ENCODE data around the gene NCCRP1.

The NCCRP1 gene

DNA sequence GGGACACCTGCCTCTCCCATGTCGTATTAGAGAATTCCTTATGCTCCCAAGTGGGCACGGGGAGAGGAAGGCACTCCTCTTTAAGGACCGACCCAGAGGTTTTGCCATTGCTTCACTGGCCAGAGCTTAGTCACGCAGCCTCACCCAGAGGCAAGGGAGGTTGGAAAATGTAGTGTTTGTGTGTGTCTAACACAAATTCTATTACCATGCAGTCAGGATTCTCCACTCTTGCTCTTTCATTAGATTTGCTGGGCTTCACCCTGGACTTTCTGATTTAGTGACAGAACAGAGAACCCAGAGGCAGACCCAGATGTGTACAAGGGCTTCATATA, 14.6 kb upstream of the NCCRP1 start:
- no CpG with 5 or more reads among the region's 4 CpGs for WGBS (ENCODE audit: insufficient coverage, insufficient read length)
- Histone ChIP-seq H3K4me3 (ENCODE audit: low read length) (no peak overlapping the region), H3K36me3 (ENCODE audit: control insufficient read depth, insufficient read depth, low read length) (peaks cover 14% of the 10 kb centered on the region), H3K27ac (ENCODE audit: low read length) (no peak overlapping the region), H3K27me3 (ENCODE audit: control insufficient read depth, insufficient read depth, low read length) (no peaks in the 10 kb centered on the region), H3K4me1 (ENCODE audit: control insufficient read depth, insufficient read depth, low read length) (no peaks in the 10 kb centered on the region), H3K9me3 (ENCODE audit: control insufficient read depth, insufficient read depth, low read length) (no peaks in the 10 kb centered on the region)
- no peak for DNase-seq (ENCODE audit: low read depth, low spot score)

DNA sequence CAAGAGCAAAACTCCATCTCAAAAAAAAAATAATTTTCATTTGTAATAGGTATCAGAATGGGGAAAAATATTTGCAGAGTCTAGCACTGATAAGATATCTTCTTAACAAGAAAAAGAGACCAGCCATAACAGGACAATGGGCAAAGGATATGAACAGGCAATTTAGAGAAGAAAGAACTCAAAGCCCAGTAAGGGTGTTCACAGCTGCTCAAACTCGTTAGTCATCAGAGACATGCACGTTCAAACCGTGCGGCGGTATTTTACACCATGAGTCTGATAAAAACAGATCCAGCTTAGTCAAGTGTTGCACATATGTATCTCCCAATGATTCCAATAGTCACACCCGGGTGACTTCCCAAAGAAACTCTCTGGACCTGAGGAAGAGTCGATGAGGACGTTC, 13.7 kb upstream of the NCCRP1 start:
- no peak overlapping the region for H3K4me3 ChIP-seq (ENCODE audit: low read length)
- no peaks in the 10 kb centered on the region for H3K4me1 ChIP-seq (ENCODE audit: control insufficient read depth, insufficient read depth, low read length)
- H3K27me3 ChIP-seq (ENCODE audit: control insufficient read depth, insufficient read depth, low read length), result no peaks in the 10 kb centered on the region
- no CpG with 5 or more reads among the region's 8 CpGs for WGBS (ENCODE audit: insufficient coverage, insufficient read length)
- H3K27ac ChIP-seq (ENCODE audit: low read length), result no peak overlapping the region
- peaks cover 9% of the 10 kb centered on the region for H3K36me3 ChIP-seq (ENCODE audit: control insufficient read depth, insufficient read depth, low read length)
- no peaks in the 10 kb centered on the region for H3K9me3 ChIP-seq (ENCODE audit: control insufficient read depth, insufficient read depth, low read length)
- no peak for DNase-seq (ENCODE audit: low read depth, low spot score)

DNA sequence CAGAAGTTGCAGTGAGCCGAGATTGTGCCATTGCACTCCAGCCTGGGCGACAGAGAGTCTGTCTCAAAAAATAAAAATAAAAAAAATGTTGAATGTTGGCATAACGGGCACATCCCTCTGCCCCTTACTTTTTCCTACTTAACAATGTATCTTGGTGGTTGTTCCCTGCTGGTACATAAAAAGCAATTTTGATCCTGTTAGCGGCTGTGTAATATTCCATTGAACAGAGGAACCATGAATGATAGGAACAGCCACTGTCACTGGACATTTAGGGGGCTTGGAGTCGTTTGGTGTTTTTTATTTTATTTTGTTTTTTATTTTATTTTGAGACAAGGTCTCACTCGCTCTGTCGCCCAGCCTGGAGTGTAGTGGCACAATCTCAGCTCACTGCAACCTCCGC, 10.4 kb upstream of the NCCRP1 start:
- no peaks in the 10 kb centered on the region for H3K9me3 ChIP-seq (ENCODE audit: control insufficient read depth, insufficient read depth, low read length)
- no peaks in the 10 kb centered on the region for H3K4me1 ChIP-seq (ENCODE audit: control insufficient read depth, insufficient read depth, low read length)
- H3K27me3 ChIP-seq (ENCODE audit: control insufficient read depth, insufficient read depth, low read length), result no peaks in the 10 kb centered on the region
- H3K4me3 ChIP-seq (ENCODE audit: low read length), result no peak overlapping the region
- H3K27ac ChIP-seq (ENCODE audit: low read length), result no peak overlapping the region
- no CpG with 5 or more reads among the region's 8 CpGs for WGBS (ENCODE audit: insufficient coverage, insufficient read length)
- no peak for DNase-seq (ENCODE audit: low read depth, low spot score)
- H3K36me3 ChIP-seq (ENCODE audit: control insufficient read depth, insufficient read depth, low read length), result no peaks in the 10 kb centered on the region

DNA sequence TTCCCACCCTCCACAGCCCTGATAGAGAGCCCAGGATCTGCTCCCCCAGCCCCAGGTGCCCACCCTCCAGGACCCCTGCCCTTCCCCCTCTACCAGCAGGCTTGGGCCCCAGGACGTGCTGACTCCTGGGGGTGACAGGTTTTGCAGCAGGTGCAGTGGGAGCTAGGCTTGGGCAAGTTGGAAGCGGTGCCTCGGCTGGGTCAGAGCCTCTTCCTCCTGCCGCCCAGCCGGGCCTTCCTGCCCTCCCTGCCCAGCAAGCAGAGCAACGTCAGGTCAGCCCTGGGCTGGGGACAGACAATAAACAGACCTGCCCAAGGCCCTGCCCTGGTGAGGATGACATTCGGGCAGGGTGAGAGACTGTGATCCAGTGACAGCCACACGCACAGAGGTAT, 9.2 kb upstream of the NCCRP1 start:
- WGBS (ENCODE audit: insufficient coverage, insufficient read length), result no CpG with 5 or more reads among the region's 8 CpGs
- DNase-seq (ENCODE audit: low read depth, low spot score), result no peak
- H3K27ac ChIP-seq (ENCODE audit: low read length), result no peak overlapping the region

DNA sequence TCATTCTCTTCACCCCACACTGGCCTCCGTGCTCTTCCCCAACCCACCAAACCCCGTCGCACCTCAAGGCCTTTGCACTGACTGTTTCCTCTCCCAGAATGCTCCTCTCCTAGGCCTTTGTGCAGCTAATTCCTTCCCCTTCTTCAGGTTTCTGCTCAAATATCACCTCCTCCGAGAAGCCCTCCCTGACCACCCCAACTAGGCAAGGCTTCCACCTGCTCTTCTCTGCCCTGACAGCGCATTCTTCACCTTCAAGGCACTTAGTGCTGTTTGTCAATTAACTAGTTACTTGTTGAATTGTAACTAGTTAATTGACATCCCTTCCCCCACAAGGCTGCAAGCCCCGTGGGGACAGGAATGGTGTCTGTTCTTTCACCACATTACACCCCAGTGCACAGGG, 7.8 kb upstream of the NCCRP1 start:
- no peak for DNase-seq (ENCODE audit: low read depth, low spot score)
- H3K27me3 ChIP-seq (ENCODE audit: control insufficient read depth, insufficient read depth, low read length), result no peaks in the 10 kb centered on the region
- WGBS (ENCODE audit: insufficient coverage, insufficient read length), result no CpG with 5 or more reads among the region's 6 CpGs

More for the DNA sequence above, 9.2 kb upstream of the NCCRP1 start:
- Histone ChIP-seq H3K27me3 (ENCODE audit: control insufficient read depth, insufficient read depth, low read length) (no peaks in the 10 kb centered on the region), H3K4me1 (ENCODE audit: control insufficient read depth, insufficient read depth, low read length) (no peaks in the 10 kb centered on the region), H3K4me3 (ENCODE audit: low read length) (no peak overlapping the region), H3K36me3 (ENCODE audit: control insufficient read depth, insufficient read depth, low read length) (no peaks in the 10 kb centered on the region), H3K9me3 (ENCODE audit: control insufficient read depth, insufficient read depth, low read length) (no peaks in the 10 kb centered on the region)

DNA sequence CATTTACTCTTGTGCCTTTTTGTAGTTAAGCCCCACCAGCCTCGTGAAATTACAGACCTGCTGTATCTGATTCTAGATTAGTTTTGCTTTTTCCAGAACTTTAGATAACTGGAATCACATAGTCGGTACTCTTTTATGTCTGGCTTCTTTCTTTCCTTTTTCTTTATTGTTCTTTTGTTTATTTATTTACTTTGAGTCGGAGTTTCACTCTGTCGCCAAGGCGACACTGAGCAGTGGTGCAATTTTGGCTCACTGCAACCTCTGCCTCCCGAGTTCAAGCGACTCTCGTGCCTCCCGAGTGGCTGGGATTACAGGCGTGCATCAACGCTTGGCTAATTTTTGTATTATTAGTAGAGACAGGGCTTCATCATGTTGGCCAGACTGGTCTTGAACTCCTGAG, 6.0 kb upstream of the NCCRP1 start:
- no peak for DNase-seq (ENCODE audit: low read depth, low spot score)
- Histone ChIP-seq H3K27me3 (ENCODE audit: control insufficient read depth, insufficient read depth, low read length) (no peaks in the 10 kb centered on the region), H3K27ac (ENCODE audit: low read length) (no peak overlapping the region), H3K4me1 (ENCODE audit: control insufficient read depth, insufficient read depth, low read length) (peaks cover 2% of the 10 kb centered on the region; the same call in 1 of the 2 replicates), H3K9me3 (ENCODE audit: control insufficient read depth, insufficient read depth, low read length) (no peaks in the 10 kb centered on the region), H3K36me3 (ENCODE audit: control insufficient read depth, insufficient read depth, low read length) (no peaks in the 10 kb centered on the region), H3K4me3 (ENCODE audit: low read length) (no peak overlapping the region)
- WGBS (ENCODE audit: insufficient coverage, insufficient read length), result no CpG with 5 or more reads among the region's 11 CpGs

More for the DNA sequence above, 7.8 kb upstream of the NCCRP1 start:
- Histone ChIP-seq H3K9me3 (ENCODE audit: control insufficient read depth, insufficient read depth, low read length) (no peaks in the 10 kb centered on the region), H3K27ac (ENCODE audit: low read length) (no peak overlapping the region), H3K4me3 (ENCODE audit: low read length) (no peak overlapping the region), H3K36me3 (ENCODE audit: control insufficient read depth, insufficient read depth, low read length) (no peaks in the 10 kb centered on the region), H3K4me1 (ENCODE audit: control insufficient read depth, insufficient read depth, low read length) (peaks cover 2% of the 10 kb centered on the region; the same call in 1 of the 2 replicates)

DNA sequence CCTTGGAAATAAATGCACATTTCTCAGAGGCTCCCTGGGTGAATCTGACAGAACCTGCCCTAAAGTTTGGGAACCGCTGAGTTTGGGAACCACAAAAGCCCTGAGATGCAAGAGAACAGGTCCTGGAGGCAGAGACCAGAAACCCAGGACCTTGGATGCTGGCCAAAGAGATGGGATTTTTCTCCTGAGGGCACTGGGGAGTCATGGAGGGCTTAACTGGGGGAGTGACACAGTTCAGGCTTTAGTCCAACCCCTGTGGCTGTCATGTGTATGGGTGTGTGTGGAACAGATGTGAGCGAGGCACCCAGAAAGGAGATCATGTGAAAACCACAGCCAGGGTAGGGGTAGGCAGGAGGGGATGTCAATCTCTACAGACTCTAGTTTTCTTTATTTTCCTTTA, 3.9 kb upstream of the NCCRP1 start:
- Histone ChIP-seq H3K4me1 (ENCODE audit: control insufficient read depth, insufficient read depth, low read length) (peaks cover 4% of the 10 kb centered on the region; the same call in 1 of the 2 replicates), H3K4me3 (ENCODE audit: low read length) (no peak overlapping the region)
- WGBS (ENCODE audit: insufficient coverage, insufficient read length), result no CpG with 5 or more reads among the region's 2 CpGs

DNA sequence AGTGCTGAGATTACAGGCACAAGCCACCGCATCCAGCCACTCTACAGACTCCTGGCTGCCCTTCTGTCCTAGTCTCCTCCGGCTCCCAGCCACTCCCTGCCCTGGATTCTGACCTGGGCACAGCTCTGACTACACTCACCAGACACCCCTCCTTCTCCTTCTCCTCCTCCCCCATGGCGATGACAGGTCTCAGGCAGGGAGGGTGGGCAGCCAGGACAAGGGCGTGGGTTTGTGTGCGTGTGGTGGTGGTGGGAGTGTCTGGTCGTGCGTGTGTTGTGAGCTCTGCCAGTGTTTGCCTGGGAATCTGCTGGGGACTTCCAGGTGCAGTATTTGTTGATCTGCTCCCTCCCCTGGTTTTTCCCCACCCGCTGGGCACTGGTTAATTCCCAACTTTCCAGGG, 3.0 kb upstream of the NCCRP1 start:
- no CpG with 5 or more reads among the region's 8 CpGs for WGBS (ENCODE audit: insufficient coverage, insufficient read length)

More for the DNA sequence above, 3.9 kb upstream of the NCCRP1 start:
- Histone ChIP-seq H3K27me3 (ENCODE audit: control insufficient read depth, insufficient read depth, low read length) (peaks cover 8% of the 10 kb centered on the region), H3K9me3 (ENCODE audit: control insufficient read depth, insufficient read depth, low read length) (no peaks in the 10 kb centered on the region), H3K36me3 (ENCODE audit: control insufficient read depth, insufficient read depth, low read length) (no peaks in the 10 kb centered on the region), H3K27ac (ENCODE audit: low read length) (no peak overlapping the region)
- DNase-seq (ENCODE audit: low read depth, low spot score), result no peak

DNA sequence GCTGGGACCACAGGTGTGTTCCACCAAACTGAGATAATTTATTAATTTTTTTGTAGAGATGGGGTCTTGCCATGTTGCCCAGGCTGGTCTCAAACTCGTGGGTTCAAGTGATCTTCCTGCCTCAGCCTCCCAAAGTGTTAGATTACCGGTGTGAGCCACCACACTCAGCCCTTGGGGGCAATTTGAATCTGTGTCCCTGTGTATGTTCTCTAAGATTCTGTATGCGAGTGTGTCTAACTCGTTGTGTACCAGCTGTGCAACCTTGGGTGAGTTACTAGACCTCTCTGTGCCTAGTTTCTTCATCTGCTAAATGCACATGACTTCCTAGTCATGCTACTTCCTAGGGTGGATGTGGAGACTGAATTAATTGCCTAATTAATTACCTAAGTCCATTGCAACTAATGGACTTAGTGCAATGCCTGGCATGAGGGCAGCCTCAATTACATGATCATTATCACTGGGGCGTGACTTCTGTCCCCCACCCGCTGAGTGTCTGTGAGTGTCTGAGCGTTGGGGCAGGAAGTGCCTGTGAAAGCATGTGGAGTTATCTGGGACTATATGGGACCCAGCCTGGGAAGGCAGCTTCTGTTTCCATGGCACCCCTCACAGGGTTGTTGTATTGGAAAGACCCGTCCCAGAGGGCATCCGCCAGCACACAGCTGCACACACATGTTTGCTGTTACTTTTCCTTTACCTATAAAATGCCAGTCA, 1.8 kb upstream of the NCCRP1 start:
- no peak for DNase-seq (ENCODE audit: low read depth, low spot score)

More for the DNA sequence above, 3.0 kb upstream of the NCCRP1 start:
- no peaks in the 10 kb centered on the region for H3K36me3 ChIP-seq (ENCODE audit: control insufficient read depth, insufficient read depth, low read length)
- H3K27ac ChIP-seq (ENCODE audit: low read length), result no peak overlapping the region
- DNase-seq (ENCODE audit: low read depth, low spot score), result no peak
- H3K9me3 ChIP-seq (ENCODE audit: control insufficient read depth, insufficient read depth, low read length), result no peaks in the 10 kb centered on the region
- H3K4me1 ChIP-seq (ENCODE audit: control insufficient read depth, insufficient read depth, low read length), result peaks cover 4% of the 10 kb centered on the region; the same call in 1 of the 2 replicates
- H3K4me3 ChIP-seq (ENCODE audit: low read length), result no peak overlapping the region
- H3K27me3 ChIP-seq (ENCODE audit: control insufficient read depth, insufficient read depth, low read length), result peaks cover 11% of the 10 kb centered on the region

DNA sequence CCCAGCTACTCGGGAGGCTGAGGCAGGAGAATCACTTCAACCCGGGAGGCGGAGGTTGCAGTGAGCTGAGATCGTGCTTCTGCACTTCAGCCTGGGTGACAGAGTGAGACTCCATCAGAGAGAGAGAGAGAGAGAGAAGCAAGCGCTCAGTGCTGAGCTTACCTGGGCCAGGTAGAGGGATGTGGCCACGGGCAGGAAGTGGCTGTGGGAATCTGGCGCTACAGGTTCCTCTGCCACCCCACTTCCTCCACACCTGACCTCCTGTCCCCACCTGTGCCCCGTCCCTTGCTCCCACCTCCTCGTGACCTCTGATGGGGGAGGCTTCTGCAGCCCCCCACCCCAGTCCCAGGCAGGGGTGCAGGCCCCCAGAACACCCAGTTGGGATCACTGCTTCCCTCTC, 1.0 kb upstream of the NCCRP1 start:
- H3K4me3 ChIP-seq (ENCODE audit: low read length), result no peak overlapping the region
- WGBS (ENCODE audit: insufficient coverage, insufficient read length), result no CpG with 5 or more reads among the region's 9 CpGs
- H3K4me1 ChIP-seq (ENCODE audit: control insufficient read depth, insufficient read depth, low read length), result peaks cover 4% of the 10 kb centered on the region; the same call in 1 of the 2 replicates
- DNase-seq (ENCODE audit: low read depth, low spot score), result no peak
- H3K9me3 ChIP-seq (ENCODE audit: control insufficient read depth, insufficient read depth, low read length), result no peaks in the 10 kb centered on the region
- peaks cover 11% of the 10 kb centered on the region for H3K27me3 ChIP-seq (ENCODE audit: control insufficient read depth, insufficient read depth, low read length)
- H3K36me3 ChIP-seq (ENCODE audit: control insufficient read depth, insufficient read depth, low read length), result no peaks in the 10 kb centered on the region
- no peak overlapping the region for H3K27ac ChIP-seq (ENCODE audit: low read length)

More for the DNA sequence above, 1.8 kb upstream of the NCCRP1 start:
- Histone ChIP-seq H3K27me3 (ENCODE audit: control insufficient read depth, insufficient read depth, low read length) (peaks cover 11% of the 10 kb centered on the region), H3K4me1 (ENCODE audit: control insufficient read depth, insufficient read depth, low read length) (peaks cover 4% of the 10 kb centered on the region; the same call in 1 of the 2 replicates), H3K36me3 (ENCODE audit: control insufficient read depth, insufficient read depth, low read length) (no peaks in the 10 kb centered on the region), H3K27ac (ENCODE audit: low read length) (no peak overlapping the region), H3K9me3 (ENCODE audit: control insufficient read depth, insufficient read depth, low read length) (no peaks in the 10 kb centered on the region), H3K4me3 (ENCODE audit: low read length) (no peak overlapping the region)
- no CpG with 5 or more reads among the region's 9 CpGs for WGBS (ENCODE audit: insufficient coverage, insufficient read length)

DNA sequence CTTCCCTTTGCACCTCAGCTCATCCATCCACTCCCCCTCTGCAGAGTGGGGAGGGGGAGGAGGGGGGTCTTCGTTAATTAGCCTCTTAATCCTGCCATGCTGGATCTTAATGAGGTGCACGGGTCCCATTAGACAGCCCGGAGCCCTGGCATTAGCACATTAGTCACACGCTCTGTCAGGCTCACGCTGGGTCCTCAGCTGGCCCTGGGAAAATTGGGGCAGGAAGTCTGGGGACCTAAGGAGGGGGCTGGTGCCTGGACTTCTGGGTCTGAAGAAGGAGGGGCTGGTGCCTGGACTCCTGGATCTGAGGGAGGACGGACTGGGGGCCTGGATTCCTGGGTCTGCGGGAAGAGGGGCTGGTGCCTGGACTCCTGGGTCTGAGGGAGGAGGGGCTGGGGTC, 444 bp upstream of the NCCRP1 start:
- H3K27me3 ChIP-seq (ENCODE audit: control insufficient read depth, insufficient read depth, low read length), result peaks cover 11% of the 10 kb centered on the region
- H3K27ac ChIP-seq (ENCODE audit: low read length), result no peak overlapping the region
- DNase-seq (ENCODE audit: low read depth, low spot score), result no peak
- no peak overlapping the region for H3K4me3 ChIP-seq (ENCODE audit: low read length)
- peaks cover 4% of the 10 kb centered on the region; the same call in 1 of the 2 replicates for H3K4me1 ChIP-seq (ENCODE audit: control insufficient read depth, insufficient read depth, low read length)
- H3K9me3 ChIP-seq (ENCODE audit: control insufficient read depth, insufficient read depth, low read length), result no peaks in the 10 kb centered on the region
- H3K36me3 ChIP-seq (ENCODE audit: control insufficient read depth, insufficient read depth, low read length), result no peaks in the 10 kb centered on the region
- WGBS (ENCODE audit: insufficient coverage, insufficient read length), result no CpG with 5 or more reads among the region's 7 CpGs

All from iPS DF 6.9 (cell line).